Lung (tissue), 12 donors: ENCODE measurements around the gene LRP1B. TPM values are rescaled to one million over a fixed set of nuclear protein-coding genes. Genes with fewer than 3 reads are reported as not detected.
"Not testable (repeated sequence)": the region's sequence is repeated elsewhere in the genome, so short reads cannot be mapped to it uniquely, and the experiment has no call there.

Experiments
- ATAC-seq: fragments of 200-7000 bp; cut with Tn5 transposase; one replicate; pipeline ENCODE4 v1.9.1; 2020; ENCODE audit warnings: moderate number of reproducible peaks; ENCODE audit not compliant: insufficient read depth, low FRiP score
- DNase-seq, 3 donors: peaks; one replicate each; pipeline ENCODE4 v3.0.0-alpha.2; 2013 to 2017
- H3K27ac ChIP-seq, 2 donors: one replicate each; pipeline ENCODE4 v1.5.1; 2013; ENCODE audit warnings: mild to moderate bottlenecking in 2 of 2, moderate library complexity in 2 of 2, control low read depth in 1 of 2, inconsistent platforms in 1 of 2, low read depth in 1 of 2, low read length in 1 of 2
- H3K27me3 ChIP-seq, 3 donors: one replicate each; pipeline ENCODE4 v1.5.1; 2013; ENCODE audit warnings: low read length in 2 of 3; ENCODE audit not compliant: control insufficient read depth in 3 of 3, insufficient read depth in 3 of 3
- H3K36me3 ChIP-seq, 4 donors: one replicate each; pipeline ENCODE4 v1.5.1; 2013; ENCODE audit warnings: low read length in 4 of 4, mild to moderate bottlenecking in 1 of 4, moderate library complexity in 1 of 4; ENCODE audit not compliant: control insufficient read depth in 4 of 4, insufficient read depth in 4 of 4
- H3K4me1 ChIP-seq, 5 donors: one replicate each; pipeline ENCODE4 v1.5.1; 2013; ENCODE audit warnings: low read length in 5 of 5, mild to moderate bottlenecking in 2 of 5, moderate library complexity in 1 of 5; ENCODE audit not compliant: control insufficient read depth in 5 of 5, insufficient read depth in 5 of 5
- H3K4me3 ChIP-seq: one replicate; pipeline ENCODE4 v1.5.1; 2013; ENCODE audit warnings: mild to moderate bottlenecking, control low read depth, moderate library complexity
- H3K9ac ChIP-seq, 2 donors: one replicate each; pipeline ENCODE4 v1.5.1; 2013; ENCODE audit warnings: low read length in 2 of 2, control low read depth in 1 of 2; ENCODE audit not compliant: insufficient read depth in 1 of 2
- H3K9me3 ChIP-seq, 4 donors: one replicate each; pipeline ENCODE4 v1.5.1; 2013; ENCODE audit warnings: low read length in 3 of 4, mild to moderate bottlenecking in 1 of 4, moderate library complexity in 1 of 4; ENCODE audit not compliant: control insufficient read depth in 4 of 4, insufficient read depth in 3 of 4
- CTCF ChIP-seq: IDR thresholded peaks from 2 replicates; pipeline ENCODE4 v1.5.1; 2012; ENCODE audit warnings: mild to moderate bottlenecking; ENCODE audit errors: control extremely low read depth, extremely low read depth
- WGBS, 2 donors: extraction: QIAGEN DNeasy Blood & Tissue Kit; methylation state at CpG; one replicate each; pipeline ENCODE4 v1.1.7; 2013; 5-methylcytosine and 5-hydroxymethylcytosine counted together
- polyA plus RNA-seq, 2 donors: library from polyadenylated mRNA; stranded (reverse); fragments of 200-250 nt; gene quantifications; one replicate each; pipeline ENCODE4 v1.2.1, GENCODE V29; 2013
- total RNA-seq, 2 donors: library from RNA; depleted of rRNA in 1 of 2; stranded (reverse); fragments of >200 nt in 1 of 2; gene quantifications; one replicate each; pipeline ENCODE4 v1.2.1, GENCODE V29; 2014 to 2021
- donor health status: control.
- donor health status: control.
- donor health status: Bipolar disorder and iron deficiency.
- donor health status: healthy.
- donor health status: DM: yes; HTN: yes; CAD: no.

LRP1B gene
- total and polyA plus RNA-seq, 4 donors = 0.01 to 6.5 (median 0.16) TPM

GRCh38 chr2:140417504-140417903 is 1713.3 kb downstream of the LRP1B start:
- H3K9me3 ChIP-seq = no peaks in the 10 kb centered on the region
- TF ChIP-seq CTCF = no peak
- no peak overlapping the region for H3K4me3 ChIP-seq
- no peaks in the 10 kb centered on the region for H3K27me3 ChIP-seq
- no peak overlapping the region for H3K9ac ChIP-seq
- 81 to 93% methylated on average over 3 of the region's 3 CpGs for whole genome bisulfite sequencing, 2 donors
- H3K4me1 ChIP-seq = no peaks in the 10 kb centered on the region
- DNase-seq (no peak), ATAC-seq (no peak)
- no peak overlapping the region for H3K27ac ChIP-seq
- no peaks in the 10 kb centered on the region for H3K36me3 ChIP-seq

GRCh38 chr2:140416577-140416976 is 1714.2 kb downstream of the LRP1B start:
- no peak for TF ChIP-seq CTCF
- ATAC-seq = no peak
- Histone ChIP-seq H3K4me3 (no peak overlapping the region), H3K9ac (no peak overlapping the region), H3K27me3 (no peaks in the 10 kb centered on the region), H3K4me1 (no peaks in the 10 kb centered on the region), H3K9me3 (no peaks in the 10 kb centered on the region), H3K27ac (no peak overlapping the region), H3K36me3 (no peaks in the 10 kb centered on the region)
- 66 to 89% methylated on average over 1 of the region's 1 CpG for WGBS, 2 donors
- DNase-seq = peak in 2 of 3 donors; percentile 19 to 29

- not testable (repeated sequence) for H3K27me3 ChIP-seq, H3K4me3 ChIP-seq, H3K36me3 ChIP-seq, H3K27ac ChIP-seq, H3K9ac ChIP-seq, H3K4me1 ChIP-seq, H3K9me3 ChIP-seq, DNase-seq, ATAC-seq
- WGBS, 2 donors = 35 to 60% methylated on average over 4 of the region's 4 CpGs
Measured at GRCh38 chr2:140415035-140415434, 1715.8 kb downstream of the LRP1B start.

GRCh38 chr2:140410695-140411094 is 1720.1 kb downstream of the LRP1B start:
- Histone ChIP-seq H3K27me3 (no peaks in the 10 kb centered on the region), H3K27ac (no peak overlapping the region), H3K9me3 (no peaks in the 10 kb centered on the region), H3K4me3 (no peak overlapping the region), H3K36me3 (no peaks in the 10 kb centered on the region), H3K4me1 (no peaks in the 10 kb centered on the region), H3K9ac (no peak overlapping the region)
- DNase-seq = no peak
- TF ChIP-seq CTCF = no peak
- no peak for ATAC-seq
- WGBS, 2 donors = 79 to 82% methylated on average over 2 of the region's 2 CpGs
